ENCODE data around the gene LPO. TPM values are rescaled to one million over a fixed set of nuclear protein-coding genes. Genes with fewer than 3 reads are reported as not detected.

Gene LPO
- total RNA-seq, 2 experiments from 2014 or later = not detected

DNA sequence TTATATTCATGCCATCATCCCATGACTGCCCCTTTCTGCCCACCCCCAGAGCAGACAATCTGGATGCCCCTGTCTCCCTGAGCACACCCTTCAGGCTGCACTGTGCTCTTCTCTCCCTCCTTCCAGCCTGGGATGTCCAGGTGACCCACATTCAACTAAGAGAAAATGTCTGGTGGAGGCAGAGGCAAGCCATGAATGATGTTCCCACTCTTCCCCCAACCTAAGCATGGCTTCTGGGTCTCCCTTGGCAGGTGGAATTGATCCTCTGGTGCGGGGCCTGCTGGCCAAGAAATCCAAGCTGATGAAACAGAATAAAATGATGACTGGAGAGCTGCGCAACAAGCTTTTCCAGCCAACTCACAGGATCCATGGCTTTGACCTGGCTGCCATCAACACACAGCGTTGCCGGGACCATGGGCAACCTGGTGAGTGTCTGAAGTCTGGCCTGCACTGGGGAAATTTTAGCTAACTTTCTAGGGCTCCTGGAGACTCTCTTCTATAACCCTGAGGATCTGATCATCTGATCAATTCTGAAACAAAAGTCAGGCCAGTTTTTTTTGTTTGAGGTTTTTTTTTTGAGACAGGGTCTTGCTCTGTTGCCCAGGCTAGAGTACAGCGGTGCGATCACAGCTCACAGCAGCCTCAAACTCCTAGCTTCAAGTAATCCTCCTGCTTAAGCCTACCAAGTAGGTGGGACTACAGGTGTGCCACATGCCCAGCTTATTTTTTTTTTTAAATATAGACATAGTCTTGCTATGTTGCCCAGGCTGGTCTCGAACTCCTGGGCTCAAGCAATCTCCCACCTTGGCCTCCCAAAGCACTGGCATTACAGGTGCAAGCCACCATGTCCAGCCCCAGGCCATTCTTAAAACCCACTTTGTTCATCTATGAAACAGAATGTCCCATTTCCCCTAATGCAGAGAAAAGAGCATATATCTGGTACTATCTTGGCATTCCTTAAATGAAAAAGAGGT is 27.8 kb downstream of the LPO start:
- H3K4me1 Mint-ChIP-seq (ENCODE audit: low read depth) = no peaks in the 10 kb centered on the region
- intact Hi-C loops (cut with micrococcal nuclease) = no loop called here
- DNase-seq = no peak
- H3K4me3 Mint-ChIP-seq = no peak overlapping the region
- CTCF ChIA-PET = interaction anchor here (0.6 to 2.7 kb wide), 4 partner anchors 16 to 392 kb away, joined by 4 to 8 read pairs (median 7); no protein-coding TSS in a partner anchor
- H3K27ac Mint-ChIP-seq = no peak overlapping the region
- no peaks in the 10 kb centered on the region for H3K36me3 Mint-ChIP-seq (ENCODE audit: low read depth)
- no peaks in the 10 kb centered on the region for H3K9me3 Mint-ChIP-seq
- peaks cover 28% of the 10 kb centered on the region for H3K27me3 Mint-ChIP-seq (ENCODE audit: low read depth)

DNA sequence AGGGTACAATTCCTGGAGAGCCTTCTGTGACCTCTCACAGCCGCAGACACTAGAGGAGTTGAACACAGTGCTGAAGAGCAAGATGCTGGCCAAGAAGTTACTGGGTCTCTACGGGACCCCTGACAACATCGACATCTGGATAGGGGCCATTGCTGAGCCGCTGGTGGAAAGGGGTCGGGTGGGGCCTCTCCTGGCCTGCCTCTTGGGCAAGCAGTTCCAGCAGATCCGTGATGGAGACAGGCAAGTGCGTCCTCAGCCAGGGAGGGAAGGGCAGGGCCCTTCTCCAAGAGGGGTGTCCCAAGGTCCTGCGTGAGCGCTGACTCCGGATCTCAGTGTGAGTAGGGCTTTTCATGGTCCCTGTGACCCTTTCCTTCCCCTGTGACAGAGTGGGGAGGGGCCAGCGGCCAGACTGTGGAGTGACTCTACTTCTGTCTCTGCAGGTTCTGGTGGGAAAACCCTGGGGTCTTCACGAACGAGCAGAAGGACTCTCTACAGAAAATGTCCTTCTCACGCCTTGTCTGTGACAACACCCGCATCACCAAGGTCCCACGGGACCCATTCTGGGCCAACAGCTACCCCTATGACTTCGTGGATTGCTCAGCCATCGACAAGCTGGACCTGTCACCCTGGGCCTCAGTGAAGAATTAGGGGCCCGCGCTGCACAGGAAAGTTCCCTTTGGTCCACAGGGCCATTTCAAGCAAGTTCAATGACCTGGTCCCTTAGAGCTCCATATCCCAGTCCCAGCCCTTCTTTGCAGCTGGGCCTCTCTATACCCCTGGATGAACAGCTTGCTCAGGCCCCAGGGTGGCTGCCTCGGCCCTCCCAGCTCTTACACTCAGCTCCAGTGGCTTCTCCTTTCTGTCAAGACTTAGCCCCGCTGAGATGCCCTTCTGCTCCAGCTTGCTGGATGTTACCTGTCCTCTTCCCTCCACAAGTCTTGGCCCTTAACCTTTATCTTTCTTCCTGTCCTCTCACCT is 29.3 kb downstream of the LPO start:
- H3K36me3 Mint-ChIP-seq (ENCODE audit: low read depth) = no peaks in the 10 kb centered on the region
- CTCF ChIA-PET = interaction anchor here (0.7 to 2.7 kb wide), 2 partner anchors 17 to 180 kb away, joined by 3 to 8 read pairs; no protein-coding TSS in a partner anchor
- H3K27me3 Mint-ChIP-seq (ENCODE audit: low read depth) = peaks cover 17% of the 10 kb centered on the region
- no peaks in the 10 kb centered on the region for H3K4me1 Mint-ChIP-seq (ENCODE audit: low read depth)
- DNase-seq = no peak
- H3K27ac Mint-ChIP-seq = no peak overlapping the region
- no peaks in the 10 kb centered on the region for H3K9me3 Mint-ChIP-seq
- intact Hi-C loops (cut with micrococcal nuclease) = no loop called here
- H3K4me3 Mint-ChIP-seq = no peak overlapping the region

DNA sequence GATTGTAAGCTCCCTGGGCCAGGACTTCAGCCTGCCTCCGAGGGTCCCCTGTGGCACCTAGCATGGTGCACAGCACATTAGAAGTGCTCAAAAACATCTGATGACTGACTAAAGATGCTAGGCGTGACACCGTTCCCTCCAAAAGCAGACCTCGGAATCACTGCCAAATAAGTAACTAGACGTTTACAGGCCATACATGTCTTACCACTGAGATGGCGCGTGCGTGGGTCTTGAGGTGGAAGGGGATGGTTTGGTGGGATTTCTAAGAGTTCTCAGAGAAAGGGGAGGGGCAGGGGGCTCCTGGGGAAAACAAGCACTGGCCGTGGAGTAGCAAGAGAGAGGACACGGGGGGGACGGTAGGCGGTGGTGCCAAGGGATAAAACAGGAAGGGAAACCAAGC is 29.9 kb downstream of the LPO start:
- CTCF ChIA-PET = interaction anchor here (0.7 to 2.7 kb wide), 2 partner anchors 18 to 180 kb away, joined by 3 to 8 read pairs; no protein-coding TSS in a partner anchor
- intact Hi-C loops (cut with micrococcal nuclease) = no loop called here
- no peaks in the 10 kb centered on the region for H3K4me1 Mint-ChIP-seq (ENCODE audit: low read depth)
- no peaks in the 10 kb centered on the region for H3K36me3 Mint-ChIP-seq (ENCODE audit: low read depth)
- H3K27ac Mint-ChIP-seq = no peak overlapping the region
- H3K4me3 Mint-ChIP-seq = no peak overlapping the region
- peaks cover 14% of the 10 kb centered on the region for H3K27me3 Mint-ChIP-seq (ENCODE audit: low read depth)
- H3K9me3 Mint-ChIP-seq = no peaks in the 10 kb centered on the region
- DNase-seq = no peak

- Mint-ChIP-seq H3K4me3 (no peak overlapping the region), H3K36me3 (ENCODE audit: low read depth) (no peaks in the 10 kb centered on the region), H3K4me1 (ENCODE audit: low read depth) (no peaks in the 10 kb centered on the region), H3K9me3 (no peaks in the 10 kb centered on the region), H3K27ac (no peak overlapping the region), H3K27me3 (ENCODE audit: low read depth) (peaks cover 11% of the 10 kb centered on the region)
- CTCF ChIA-PET = interaction anchor here (2.7 kb wide), 1 partner anchor 19 kb away, joined by 8 read pairs; no protein-coding TSS in a partner anchor
- no peak for DNase-seq
- intact Hi-C loops (cut with micrococcal nuclease) = no loop called here
Measured at GRCh38 chr17:58268774-58269556, 30.6 kb downstream of the LPO start.

DNA sequence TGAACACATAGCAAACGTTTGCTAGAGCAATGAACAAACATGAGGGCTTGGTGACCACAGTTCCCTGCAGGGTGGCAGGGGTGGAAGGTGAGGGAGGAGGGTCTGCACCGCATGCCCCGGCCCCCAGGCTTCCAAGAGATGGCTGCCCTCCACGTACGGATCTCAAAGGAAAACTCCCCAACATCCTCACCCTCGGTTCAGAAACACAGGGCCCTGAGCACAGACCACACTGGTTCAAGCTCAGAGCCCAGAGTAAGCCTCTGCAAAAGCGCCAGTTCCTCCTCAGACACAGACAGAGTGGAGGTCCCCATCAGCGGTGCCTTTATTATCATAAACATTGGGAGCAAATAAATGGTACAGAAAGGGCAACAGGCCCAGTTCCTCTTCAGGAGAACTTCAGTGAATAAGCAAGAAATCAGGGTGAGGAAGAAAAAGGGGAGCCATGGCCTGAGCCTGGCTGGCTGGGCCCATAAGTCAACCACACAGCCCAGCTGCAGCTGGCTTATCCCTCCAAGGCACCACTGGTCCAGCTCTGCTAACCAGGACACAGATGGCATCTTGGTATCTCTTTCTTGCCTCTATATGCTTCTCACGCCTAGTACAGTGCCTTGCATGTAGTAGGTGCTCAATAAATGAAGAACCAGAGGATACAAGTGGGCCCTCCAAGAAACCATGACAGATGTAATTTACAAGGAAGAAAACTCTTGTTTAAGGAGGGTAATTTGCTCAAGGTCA is 31.3 kb downstream of the LPO start:
- no peaks in the 10 kb centered on the region for H3K36me3 Mint-ChIP-seq (ENCODE audit: low read depth)
- intact Hi-C loops (cut with micrococcal nuclease) = no loop called here
- no peak overlapping the region for H3K4me3 Mint-ChIP-seq
- H3K27me3 Mint-ChIP-seq (ENCODE audit: low read depth) = peaks cover 6% of the 10 kb centered on the region
- H3K27ac Mint-ChIP-seq = no peak overlapping the region
- H3K4me1 Mint-ChIP-seq (ENCODE audit: low read depth) = no peaks in the 10 kb centered on the region
- CTCF ChIA-PET = no interaction called here
- H3K9me3 Mint-ChIP-seq = no peaks in the 10 kb centered on the region
- no peak for DNase-seq

GRCh38 chr17:58270476-58271215 is 32.3 kb downstream of the LPO start:
- Mint-ChIP-seq H3K27ac (no peak overlapping the region), H3K4me3 (no peak overlapping the region), H3K27me3 (ENCODE audit: low read depth) (peaks cover 6% of the 10 kb centered on the region), H3K9me3 (no peaks in the 10 kb centered on the region), H3K4me1 (ENCODE audit: low read depth) (no peaks in the 10 kb centered on the region), H3K36me3 (ENCODE audit: low read depth) (no peaks in the 10 kb centered on the region)
- DNase-seq = no peak
- CTCF ChIA-PET = no interaction called here
- intact Hi-C loops (cut with micrococcal nuclease) = no loop called here

- H3K4me1 Mint-ChIP-seq (ENCODE audit: low read depth) = no peaks in the 10 kb centered on the region
- no peak overlapping the region for H3K4me3 Mint-ChIP-seq
- no peaks in the 10 kb centered on the region for H3K9me3 Mint-ChIP-seq
- peaks cover under 1% of the 10 kb centered on the region for H3K27me3 Mint-ChIP-seq (ENCODE audit: low read depth)
- CTCF ChIA-PET = no interaction called here
- intact Hi-C loops (cut with micrococcal nuclease) = no loop called here
- no peak overlapping the region for H3K27ac Mint-ChIP-seq
- no peaks in the 10 kb centered on the region for H3K36me3 Mint-ChIP-seq (ENCODE audit: low read depth)
- DNase-seq = no peak
Measured at GRCh38 chr17:58271216-58271931, 33.0 kb downstream of the LPO start.

GRCh38 chr17:58272367-58273280 is 34.2 kb downstream of the LPO start:
- H3K9me3 Mint-ChIP-seq = no peaks in the 10 kb centered on the region
- no peak overlapping the region for H3K27ac Mint-ChIP-seq
- no peaks in the 10 kb centered on the region for H3K36me3 Mint-ChIP-seq (ENCODE audit: low read depth)
- H3K27me3 Mint-ChIP-seq (ENCODE audit: low read depth) = peaks cover 5% of the 10 kb centered on the region
- no peak overlapping the region for H3K4me3 Mint-ChIP-seq
- no peak for DNase-seq
- no peaks in the 10 kb centered on the region for H3K4me1 Mint-ChIP-seq (ENCODE audit: low read depth)
- intact Hi-C loops (cut with micrococcal nuclease) = no loop called here
- CTCF ChIA-PET = no interaction called here

GRCh38 chr17:58273453-58274104 is 35.2 kb downstream of the LPO start:
- CTCF ChIA-PET = no interaction called here
- no peak for DNase-seq
- no peak overlapping the region for H3K27ac Mint-ChIP-seq
- H3K9me3 Mint-ChIP-seq = no peaks in the 10 kb centered on the region
- no peaks in the 10 kb centered on the region for H3K4me1 Mint-ChIP-seq (ENCODE audit: low read depth)
- H3K27me3 Mint-ChIP-seq (ENCODE audit: low read depth) = peaks cover 13% of the 10 kb centered on the region
- H3K36me3 Mint-ChIP-seq (ENCODE audit: low read depth) = no peaks in the 10 kb centered on the region
- intact Hi-C loops (cut with micrococcal nuclease) = no loop called here
- no peak overlapping the region for H3K4me3 Mint-ChIP-seq

Measured in activated naive CD4-positive, alpha-beta T cell treated with anti-CD3 and anti-CD28 coated beads for 36 hours (primary cell).